HCT116 (cell line): ENCODE results near the gene PHLPP2. TPM values are rescaled to one million over a fixed set of nuclear protein-coding genes. Genes with fewer than 3 reads are reported as not detected.

Experiments
- ATAC-seq: fragments of 200-7000 bp; cut with Tn5 transposase; 2 replicates; pipeline ENCODE4 v1.9.1; 2020; ENCODE audit warnings: mild to moderate bottlenecking, moderate library complexity
- BruUV-seq: library from RNA; stranded (reverse); fragments of 400-500 nt; replicated peaks from 2 replicates; lab custom pipeline; 2021; lab: Mats Ljungman, UMichigan
- CTCF ChIA-PET: fragments of 300-600 bp; sonication (Branson Sonifier 250); formaldehyde crosslinking; loops from one replicate; lab custom pipeline; 2021; ENCODE audit warnings: antibody characterized with exemption; lab: Charles Lee
- POLR2A ChIA-PET: fragments of 300-600, 350-600 bp; sonication (Branson Sonifier 250); formaldehyde crosslinking; loops from one replicate; lab custom pipeline; 2021; ENCODE audit warnings: antibody characterized with exemption; lab: Charles Lee
- RAD21 ChIA-PET, 2 experiments: fragments of 300-600 bp; sonication (Branson Sonifier 250); formaldehyde crosslinking; loops; one replicate each; lab custom pipeline; 2023; ENCODE audit warnings: low total read pairs in 2 of 2; ENCODE audit not compliant: uncharacterized antibody in 2 of 2, unreplicated experiment in 2 of 2, low non-redundant PET in 1 of 2; lab: Charles Lee
- DNase-seq: peaks from one replicate; pipeline ENCODE4 v3.0.0-alpha.2; 2010; ENCODE audit warnings: low read depth, low spot score
- H2AFZ ChIP-seq: fragments of 200-600 bp; shearing (Covaris generic), sonication (generic); 2 replicates; pipeline ENCODE4 v1.6.1; 2017; ENCODE audit warnings: low read depth, mixed run types, mixed read lengths, antibody characterized with exemption, low read length; ENCODE audit not compliant: poor library complexity, severe bottlenecking
- H3K27ac ChIP-seq: 2 replicates; pipeline ENCODE4 v1.5.1; 2012; ENCODE audit warnings: low read depth, low read length
- H3K27me3 ChIP-seq: fragments of 200-600 bp; sonication (generic); 2 replicates; pipeline ENCODE4 v1.6.1; 2016; ENCODE audit warnings: mixed run types, low read length, mixed read lengths; ENCODE audit not compliant: insufficient read depth
- H3K36me3 ChIP-seq, 2 experiments: fragments of 200-500 bp in 1 of 2; fragments of 200-600 bp in 1 of 2; sonication (Bioruptor generic) in 1 of 2; sonication (generic) in 1 of 2; 2 replicates each; pipeline versions ENCODE4 v1.5.1 to v1.6.1; 2014 to 2016; ENCODE audit warnings: low read length in 2 of 2, inconsistent platforms in 1 of 2, mixed read lengths in 1 of 2, mixed run types in 1 of 2; ENCODE audit not compliant: insufficient read depth in 2 of 2, control insufficient read depth in 1 of 2
- H3K4me1 ChIP-seq, 2 experiments: fragments of 200-600 bp in 1 of 2; sonication (generic) in 1 of 2; 2 replicates each; pipeline versions ENCODE4 v1.5.1 to v1.6.1; 2012 to 2017; ENCODE audit warnings: low read length in 2 of 2, inconsistent platforms in 1 of 2, mild to moderate bottlenecking in 1 of 2, mixed read lengths in 1 of 2, mixed run types in 1 of 2, moderate library complexity in 1 of 2; ENCODE audit not compliant: insufficient read depth in 2 of 2, control insufficient read depth in 1 of 2
- H3K4me2 ChIP-seq: fragments of 200-600 bp; sonication (generic); 2 replicates; pipeline ENCODE4 v1.6.1; 2017; ENCODE audit warnings: mixed run types, low read length, mixed read lengths
- H3K4me3 ChIP-seq, 2 experiments: fragments of 200-600 bp in 1 of 2; sonication (generic) in 1 of 2; replicated peaks in 1 of 2; 2 replicates each; pipeline ENCODE4 v1.5.1; 2011 to 2016; ENCODE audit warnings: low read length in 2 of 2, control low read depth in 1 of 2, low read depth in 1 of 2, mild to moderate bottlenecking in 1 of 2, mixed read lengths in 1 of 2, mixed run types in 1 of 2
- H3K79me2 ChIP-seq: fragments of 200-600 bp; sonication (generic); 2 replicates; pipeline ENCODE4 v1.6.1; 2017; ENCODE audit warnings: mild to moderate bottlenecking, mixed run types, low read length, moderate library complexity, mixed read lengths; ENCODE audit not compliant: insufficient read depth
- H3K9ac ChIP-seq: fragments of 200-600 bp; sonication (generic); 2 replicates; pipeline ENCODE4 v1.6.1; 2016; ENCODE audit warnings: low read length, mixed read lengths
- H3K9me2 ChIP-seq: fragments of 200-600 bp; sonication (generic), shearing (Covaris generic); 2 replicates; pipeline ENCODE4 v1.6.1; 2017; ENCODE audit warnings: mixed run types, mild to moderate bottlenecking, moderate library complexity; ENCODE audit not compliant: insufficient read depth
- H3K9me3 ChIP-seq, 2 experiments: fragments of 200-500 bp in 1 of 2; fragments of 200-600 bp in 1 of 2; sonication (Bioruptor generic) in 1 of 2; sonication (generic) in 1 of 2; 2 replicates each; pipeline ENCODE4 v1.6.1; 2014 to 2017; ENCODE audit warnings: low read length in 2 of 2, mixed read lengths in 2 of 2, inconsistent platforms in 1 of 2, low read depth in 1 of 2, mild to moderate bottlenecking in 1 of 2, mixed run types in 1 of 2, moderate library complexity in 1 of 2; ENCODE audit not compliant: control insufficient read depth in 1 of 2, insufficient read depth in 1 of 2
- H4K20me1 ChIP-seq: fragments of 200-600 bp; sonication (generic), shearing (Covaris generic); 2 replicates; pipeline ENCODE4 v1.6.1; 2017; ENCODE audit warnings: mixed run types, mild to moderate bottlenecking, moderate library complexity; ENCODE audit not compliant: insufficient read depth
- EGR1 ChIP-seq: IDR thresholded peaks from 2 replicates; pipeline ENCODE4 v1.6.1; 2012; ENCODE audit warnings: low read depth
- ELF1 ChIP-seq: IDR thresholded peaks from 2 replicates; pipeline ENCODE4 v1.6.1; 2012; ENCODE audit warnings: low read depth, borderline replicate concordance
- EZH2 ChIP-seq: fragments of 200-600 bp; sonication (generic); IDR thresholded peaks from 2 replicates; pipeline ENCODE4 v1.6.1; 2017; ENCODE audit warnings: antibody characterized with exemption, mixed run types
- EZH2phosphoT487 ChIP-seq: fragments of 200-600 bp; IDR thresholded peaks from 2 replicates; pipeline ENCODE4 v1.6.1; 2018; ENCODE audit warnings: antibody characterized with exemption, borderline replicate concordance
- FOSL1 ChIP-seq: IDR thresholded peaks from 2 replicates; pipeline ENCODE4 v1.6.1; 2012; ENCODE audit warnings: low read depth
- JUND ChIP-seq: IDR thresholded peaks from 2 replicates; pipeline ENCODE4 v1.6.1; 2012
- MAX ChIP-seq: IDR thresholded peaks from 2 replicates; pipeline ENCODE4 v1.6.1; 2012
- POLR2A ChIP-seq: IDR thresholded peaks from 2 replicates; pipeline ENCODE4 v1.7.0; 2011; ENCODE audit warnings: borderline replicate concordance; ENCODE audit not compliant: insufficient read depth, insufficient read length; ENCODE audit errors: extremely low read depth
- RAD21 ChIP-seq: IDR thresholded peaks from 2 replicates; pipeline ENCODE4 v1.6.1; 2012; ENCODE audit warnings: low read depth, mild to moderate bottlenecking
- SIN3A ChIP-seq: IDR thresholded peaks from 2 replicates; pipeline ENCODE4 v1.6.1; 2012; ENCODE audit warnings: low read depth
- SRF ChIP-seq: IDR thresholded peaks from 2 replicates; pipeline ENCODE4 v1.6.1; 2012; ENCODE audit warnings: low read depth
- YY1 ChIP-seq: IDR thresholded peaks from 2 replicates; pipeline ENCODE4 v1.6.1; 2011; ENCODE audit warnings: low read length, low read depth, moderate library complexity, mild to moderate bottlenecking; ENCODE audit not compliant: insufficient replicate concordance; ENCODE audit errors: extremely low read depth
- ZFX ChIP-seq: fragments of 450-650 bp; IDR thresholded peaks from 2 replicates; pipeline ENCODE4 v1.6.1; 2017
- ZNF274 ChIP-seq: fragments of 200-500 bp; sonication (Bioruptor generic); IDR thresholded peaks from 2 replicates; pipeline ENCODE4 v1.6.1; 2014; ENCODE audit warnings: mild to moderate bottlenecking, low read depth, low read length, inconsistent platforms
- intact Hi-C: fragments of 100-400 bp; cut with micrococcal nuclease; formaldehyde crosslinking; loops from 2 replicates; pipeline ENCODE4 v1.10.0; 2022
- total RNA-seq: library from RNA; stranded (reverse); gene quantifications from one replicate; pipeline ENCODE4 v1.2.1, GENCODE V29; 2021; ENCODE audit not compliant: unreplicated experiment

The PHLPP2 gene
- total RNA-seq, 1 experiment from 2014 or later, result 9.0 TPM

DNA sequence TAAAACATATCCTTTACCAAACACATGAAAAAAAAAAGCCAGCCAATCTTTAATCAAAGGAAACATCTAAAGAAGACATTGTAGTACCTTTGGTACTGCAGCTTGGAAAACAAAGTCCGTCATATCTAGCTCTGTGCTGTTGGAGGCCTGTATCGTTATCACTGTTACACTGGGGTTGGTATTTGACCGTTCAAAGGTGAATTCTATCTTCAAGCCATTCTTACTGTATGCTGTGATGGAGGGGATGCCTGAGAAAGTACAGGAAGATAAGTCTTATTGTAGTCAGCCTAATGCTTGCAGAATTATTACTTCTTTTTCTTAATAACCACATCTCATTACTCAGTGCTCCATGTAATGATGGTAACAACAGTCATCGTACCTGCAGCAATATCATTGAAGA lies 14.4 kb upstream of the PHLPP2 start:
- no peaks in the 10 kb centered on the region for H3K79me2 ChIP-seq
- no peaks in the 10 kb centered on the region for H3K4me1 ChIP-seq
- H4K20me1 ChIP-seq, result no peaks in the 10 kb centered on the region
- no peak overlapping the region for H3K9ac ChIP-seq
- no peaks in the 10 kb centered on the region for H3K27me3 ChIP-seq
- ChIA-PET CTCF (interaction anchor here (1.3 kb wide), 1 partner anchor 10 kb away, joined by 3 read pairs; no protein-coding TSS in a partner anchor), RAD21 (no interaction called here), POLR2A (no interaction called here)
- no peak overlapping the region for H3K27ac ChIP-seq
- no peak overlapping the region for H3K4me2 ChIP-seq
- no TSS peak for BruUV-seq
- no peak for TF ChIP-seq POLR2A
- TF ChIP-seq ZFX, result no peak
- no peak for TF ChIP-seq YY1
- TF ChIP-seq RAD21, result no peak
- TF ChIP-seq EZH2, result no peak
- TF ChIP-seq SIN3A, result no peak
- TF ChIP-seq JUND, result no peak
- no peak for TF ChIP-seq ELF1
- no peak for TF ChIP-seq EGR1
- TF ChIP-seq MAX, result no peak
- TF ChIP-seq FOSL1, result no peak
- no peak for TF ChIP-seq EZH2phosphoT487
- TF ChIP-seq ZNF274, result no peak
- no peak for DNase-seq
- ATAC-seq, result no peak
- H2AFZ ChIP-seq, result no peak overlapping the region
- H3K9me2 ChIP-seq, result no peaks in the 10 kb centered on the region
- H3K9me3 ChIP-seq, result no peaks in the 10 kb centered on the region
- peaks cover 15 to 29% of the 10 kb centered on the region in 2 experiments for H3K36me3 ChIP-seq
- intact Hi-C loops, result no loop called here
- no peak overlapping the region for H3K4me3 ChIP-seq

DNA sequence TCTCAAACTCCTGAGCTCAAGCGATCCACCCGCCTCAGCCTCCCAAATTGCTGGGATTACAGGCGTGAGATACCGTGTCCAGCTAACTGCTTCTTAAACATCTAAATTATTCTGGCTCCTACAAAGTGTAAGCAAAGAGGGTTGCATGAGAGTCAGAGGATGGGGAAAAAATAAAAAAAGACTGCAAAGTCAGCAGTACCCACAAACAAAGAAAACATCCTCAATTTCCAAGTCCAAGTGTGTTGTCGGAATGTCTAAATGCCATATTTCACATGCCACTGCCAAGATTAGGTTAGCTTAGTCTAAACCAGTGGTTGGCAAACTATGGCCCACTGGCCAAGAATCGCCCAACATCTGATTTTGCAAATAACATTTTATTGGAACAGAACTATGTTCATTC lies 13.0 kb upstream of the PHLPP2 start:
- no peaks in the 10 kb centered on the region for H3K9me3 ChIP-seq
- no peak for DNase-seq
- no peak overlapping the region for H3K4me3 ChIP-seq
- ChIA-PET RAD21 (no interaction called here), POLR2A (no interaction called here), CTCF (no interaction called here)
- H3K9me2 ChIP-seq, result no peaks in the 10 kb centered on the region
- H3K4me1 ChIP-seq, result no peaks in the 10 kb centered on the region
- no peak overlapping the region for H3K27ac ChIP-seq
- no peak overlapping the region for H3K9ac ChIP-seq
- H3K4me2 ChIP-seq, result no peak overlapping the region
- H2AFZ ChIP-seq, result no peak overlapping the region
- H3K27me3 ChIP-seq, result no peaks in the 10 kb centered on the region
- no peaks in the 10 kb centered on the region for H3K79me2 ChIP-seq
- ATAC-seq, result no peak
- intact Hi-C loops, result no loop called here
- no TSS peak for BruUV-seq
- TF ChIP-seq POLR2A, result no peak
- no peak for TF ChIP-seq SRF
- no peak for TF ChIP-seq ELF1
- peaks cover 22 to 40% of the 10 kb centered on the region in 2 experiments for H3K36me3 ChIP-seq
- no peaks in the 10 kb centered on the region for H4K20me1 ChIP-seq
